Fibroblast of mammary gland (primary cell): ENCODE data around the gene FADS6.

Source experiments
- DNase-seq: peaks from one replicate; pipeline ENCODE4 v3.0.0-alpha.2; 2010; ENCODE audit warnings: low read depth
- H3K4me3 ChIP-seq: 2 replicates; pipeline ENCODE4 v1.5.1; 2011; ENCODE audit warnings: low read depth, mild to moderate bottlenecking, low read length, moderate library complexity; ENCODE audit not compliant: control insufficient read depth
- CTCF ChIP-seq: conservative IDR thresholded peaks from 2 replicates; pipeline ENCODE4 v1.5.1; 2011; ENCODE audit warnings: low read depth, low read length, inconsistent platforms; ENCODE audit not compliant: control insufficient read depth, insufficient read depth

FADS6 gene

GRCh38 chr17:74854792-74855191, 38.6 kb downstream of the FADS6 start:
- DNase-seq, result no peak
- no peak for TF ChIP-seq CTCF
- H3K4me3 ChIP-seq, result no peak overlapping the region

- no peak for DNase-seq
- no peak for TF ChIP-seq CTCF
- H3K4me3 ChIP-seq, result no peak overlapping the region
These were observed 39.8 kb downstream of the FADS6 start for GRCh38 chr17:74853669-74854068.

GRCh38 chr17:74853048-74853397, 40.4 kb downstream of the FADS6 start:
- no peak overlapping the region for H3K4me3 ChIP-seq
- no peak for TF ChIP-seq CTCF
- DNase-seq, result no peak

- TF ChIP-seq CTCF, result no peak
- DNase-seq, result no peak
- H3K4me3 ChIP-seq, result no peak overlapping the region
These were observed 41.0 kb downstream of the FADS6 start for GRCh38 chr17:74852237-74853047.

- no peak for TF ChIP-seq CTCF
- no peak overlapping the region for H3K4me3 ChIP-seq
- DNase-seq, result no peak
These were observed 41.7 kb downstream of the FADS6 start for GRCh38 chr17:74851612-74852236.

- TF ChIP-seq CTCF, result no peak
- no peak for DNase-seq
- no peak overlapping the region for H3K4me3 ChIP-seq
These were observed 42.5 kb downstream of the FADS6 start for GRCh38 chr17:74850914-74851313.

- TF ChIP-seq CTCF, result no peak
- H3K4me3 ChIP-seq, result no peak overlapping the region
- DNase-seq, result no peak
These were observed 43.1 kb downstream of the FADS6 start for GRCh38 chr17:74850310-74850709.
